ENCODE measurements around the gene CCL22.

CCL22 gene

GRCh38 chr16:57345021-57345420 lies 13.6 kb upstream of the CCL22 start:
- TF ChIP-seq CTCF (IDR thresholded peaks at IDR 0.05; ENCODE audit: extremely low read depth, insufficient read depth, missing control alignments): no peak
- in situ Hi-C loops (cut with MboI; ENCODE audit: low pct_unique_long_range_greater_than_20kb, low sequenced_read_pairs, unreplicated experiment): no loop called here
- no peak for DNase-seq (ENCODE audit: low spot score)

GRCh38 chr16:57345666-57346204 lies 12.8 kb upstream of the CCL22 start:
- TF ChIP-seq CTCF (IDR thresholded peaks at IDR 0.05; ENCODE audit: extremely low read depth, insufficient read depth, missing control alignments): no peak
- in situ Hi-C loops (cut with MboI; ENCODE audit: low pct_unique_long_range_greater_than_20kb, low sequenced_read_pairs, unreplicated experiment): no loop called here
- DNase-seq (ENCODE audit: low spot score): no peak

GRCh38 chr16:57347858-57348257 lies 10.7 kb upstream of the CCL22 start:
- TF ChIP-seq CTCF (IDR thresholded peaks at IDR 0.05; ENCODE audit: extremely low read depth, insufficient read depth, missing control alignments): no peak
- in situ Hi-C loops (cut with MboI; ENCODE audit: low pct_unique_long_range_greater_than_20kb, low sequenced_read_pairs, unreplicated experiment): no loop called here
- no peak for DNase-seq (ENCODE audit: low spot score)

- in situ Hi-C loops (cut with MboI; ENCODE audit: low pct_unique_long_range_greater_than_20kb, low sequenced_read_pairs, unreplicated experiment): no loop called here
- DNase-seq (ENCODE audit: low spot score): no peak
- no peak for TF ChIP-seq CTCF (IDR thresholded peaks at IDR 0.05; ENCODE audit: extremely low read depth, insufficient read depth, missing control alignments)
Measured at GRCh38 chr16:57348327-57348726, 10.3 kb upstream of the CCL22 start.

GRCh38 chr16:57349212-57350031 lies 9.2 kb upstream of the CCL22 start:
- in situ Hi-C loops (cut with MboI; ENCODE audit: low pct_unique_long_range_greater_than_20kb, low sequenced_read_pairs, unreplicated experiment): no loop called here

GRCh38 chr16:57352636-57353047 lies 5.9 kb upstream of the CCL22 start:
- TF ChIP-seq CTCF (IDR thresholded peaks at IDR 0.05; ENCODE audit: extremely low read depth, insufficient read depth, missing control alignments): no peak
- DNase-seq (ENCODE audit: low spot score): peak; percentile 27
- in situ Hi-C loops (cut with MboI; ENCODE audit: low pct_unique_long_range_greater_than_20kb, low sequenced_read_pairs, unreplicated experiment): no loop called here

More at GRCh38 chr16:57349212-57350031, 9.2 kb upstream of the CCL22 start:
- no peak for TF ChIP-seq CTCF (IDR thresholded peaks at IDR 0.05; ENCODE audit: extremely low read depth, insufficient read depth, missing control alignments)
- peak; percentile 78 for DNase-seq (ENCODE audit: low spot score)
